ENCODE measurements around the gene RMP24.
"Not testable (repeated sequence)": the region's sequence is repeated elsewhere in the genome, so short reads cannot be mapped to it uniquely, and the experiment has no call there.

The RMP24 gene

DNA sequence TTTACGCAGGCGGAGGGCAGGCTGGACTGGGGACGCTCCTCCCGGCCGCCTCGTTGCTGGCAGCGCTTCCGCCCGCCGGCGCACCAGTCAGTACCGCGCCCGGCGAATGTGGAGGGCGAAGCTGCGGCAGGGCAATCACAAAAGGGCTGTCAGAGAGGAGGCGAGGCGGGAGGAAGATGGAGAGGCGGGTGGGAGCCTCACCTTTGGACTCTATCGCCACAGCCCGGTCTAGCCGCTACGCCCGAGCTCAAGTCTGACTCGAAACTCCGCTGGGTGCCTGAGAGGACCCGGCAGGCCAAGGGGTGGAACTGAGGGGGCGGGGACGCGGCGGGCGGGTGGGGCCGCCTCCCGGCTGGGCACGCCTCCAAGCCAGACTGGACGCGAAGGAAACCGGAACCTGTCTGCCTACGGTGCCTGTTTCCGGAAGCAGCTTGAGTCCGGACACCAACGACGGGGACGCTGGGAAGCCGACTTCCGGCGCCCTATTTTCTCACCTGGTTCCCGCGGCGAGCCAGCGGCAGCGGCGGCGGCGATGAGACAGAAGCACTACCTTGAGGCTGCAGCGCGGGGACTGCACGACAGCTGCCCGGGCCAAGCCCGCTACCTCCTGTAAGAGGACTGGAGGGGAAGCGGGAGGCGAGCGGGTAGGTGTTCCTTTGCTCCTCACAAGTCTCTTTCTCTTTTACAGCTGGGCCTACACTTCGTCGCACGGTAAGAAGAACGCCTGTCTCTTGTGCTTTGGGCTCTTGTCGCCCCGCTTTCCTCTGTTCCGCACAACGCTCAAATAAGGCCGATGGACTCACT lies at the start of gene RMP24:
Gene RMP24, plus strand, starts transcription at position 483 of the 804 bp plus-strand sequence.
- peak; percentile 70 for DNase-seq (ENCODE audit: low spot score)

DNA sequence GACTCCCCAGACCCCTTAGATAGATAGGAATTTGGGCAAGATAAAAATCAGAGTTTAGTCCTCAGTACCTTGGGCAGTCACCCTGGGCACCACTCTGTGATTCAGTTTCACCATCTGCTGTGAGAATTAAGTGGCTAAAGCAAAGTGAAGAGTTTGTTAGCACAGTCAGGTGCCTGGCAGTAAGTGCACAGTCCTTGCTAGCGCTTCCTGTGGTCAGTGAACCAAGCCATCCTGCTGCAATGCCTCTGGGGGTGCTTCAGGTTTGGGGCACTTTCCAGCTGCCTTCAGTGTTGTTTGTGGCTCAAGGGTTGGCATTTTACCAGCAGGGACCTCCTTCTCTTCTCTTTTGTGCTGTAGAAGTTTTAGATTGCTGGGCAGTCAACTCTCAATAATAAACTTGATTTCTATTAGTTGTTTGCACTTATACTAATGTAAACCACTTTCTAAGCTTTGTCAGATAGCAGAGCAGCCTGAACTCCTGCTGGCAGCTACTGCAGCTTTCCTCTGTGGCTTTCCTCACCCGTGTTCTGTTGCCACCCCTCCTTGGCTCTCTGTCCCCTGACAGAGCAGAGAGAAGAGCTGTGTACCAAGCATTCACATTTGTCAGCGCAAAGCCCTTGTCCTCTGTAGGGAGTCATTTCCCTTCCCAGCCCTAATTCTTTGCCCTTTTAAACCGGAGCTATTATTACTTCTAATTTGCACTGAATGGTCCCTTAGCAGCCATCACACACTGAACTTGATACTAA lies 48.4 kb upstream of the RMP24 start:
- no peak for DNase-seq (ENCODE audit: low spot score)

DNA sequence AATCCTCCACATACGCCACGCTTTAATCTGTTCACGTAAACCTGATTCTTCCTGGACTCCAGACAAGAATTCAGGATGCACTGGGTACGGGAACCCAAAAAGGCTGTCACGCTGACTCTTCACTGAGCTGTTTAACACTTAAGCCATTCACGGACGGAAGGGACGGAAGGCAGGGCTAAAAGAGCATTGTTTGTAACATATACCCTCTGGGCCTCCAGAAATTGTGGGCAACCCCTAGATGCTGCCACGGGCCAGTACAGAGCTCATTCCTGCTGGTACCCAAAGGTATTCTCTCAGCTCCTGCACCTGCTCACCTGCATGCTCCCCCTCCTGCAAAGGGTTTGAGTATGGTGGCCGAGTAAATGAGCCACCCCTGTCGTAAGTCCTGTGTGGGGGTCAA lies 45.6 kb upstream of the RMP24 start:
- no peak for DNase-seq (ENCODE audit: low spot score)

- DNase-seq (ENCODE audit: low spot score): no peak
These were observed 45.0 kb upstream of the RMP24 start for GRCh38 chr18:35927430-35927829.

DNA sequence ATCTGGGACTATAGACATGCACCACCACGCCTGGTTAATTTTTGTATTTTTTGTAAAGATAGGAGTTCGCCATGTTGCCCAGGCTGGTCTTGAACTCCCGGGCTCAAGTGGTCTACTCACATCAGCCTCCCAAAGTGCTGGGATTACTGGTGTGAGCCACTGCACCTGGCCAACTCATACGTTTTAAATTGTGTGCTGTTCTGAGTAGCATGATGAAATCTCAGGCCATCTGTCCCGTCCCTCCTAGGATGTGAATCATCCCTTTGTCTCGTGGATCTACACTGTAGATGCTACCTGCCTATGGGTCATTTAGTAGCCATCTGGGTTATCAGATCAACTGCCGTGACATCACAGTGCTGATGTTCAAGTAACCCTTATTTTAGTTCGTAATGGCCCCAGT lies 38.5 kb upstream of the RMP24 start:
- DNase-seq (ENCODE audit: low spot score): no peak

DNA sequence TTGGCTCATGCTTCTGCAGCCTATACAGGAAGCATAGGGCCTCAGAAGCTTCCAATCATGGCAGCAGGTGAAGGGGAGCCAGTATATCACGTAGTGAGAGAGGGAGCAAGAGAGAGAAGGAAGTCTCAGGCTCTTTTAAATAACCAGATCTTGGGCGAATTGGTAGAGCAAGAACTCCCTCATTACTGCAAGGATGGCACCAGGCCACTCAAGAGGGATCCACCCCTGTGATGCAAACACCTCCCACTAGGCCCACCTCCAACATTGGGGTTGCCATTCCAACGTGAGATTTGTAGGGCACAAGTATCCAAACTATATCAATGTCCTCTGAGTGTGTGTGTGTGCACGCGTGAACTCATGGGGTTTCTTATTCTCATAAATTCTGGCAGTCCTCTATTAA lies 37.6 kb upstream of the RMP24 start:
- no peak for DNase-seq (ENCODE audit: low spot score)

DNA sequence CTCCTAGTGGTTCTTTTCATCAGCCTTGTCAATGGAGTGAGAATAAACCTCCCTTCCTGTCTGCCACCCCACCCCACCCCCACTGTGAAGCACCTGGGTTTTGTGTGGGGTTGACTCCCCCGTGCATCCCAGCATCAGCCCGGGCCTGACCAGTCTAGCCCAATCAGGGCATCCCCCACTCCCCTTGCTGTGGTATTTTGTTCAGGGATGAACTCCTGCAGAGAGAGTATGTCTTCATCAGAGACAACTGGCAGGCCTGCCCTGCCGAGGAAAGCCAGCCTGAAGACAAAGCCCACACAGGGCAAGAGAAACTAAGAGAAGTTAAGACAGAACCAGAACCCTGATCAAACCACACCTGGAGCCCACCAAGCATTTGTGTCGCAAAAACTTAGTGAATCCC lies 36.7 kb upstream of the RMP24 start:
- no peak for DNase-seq (ENCODE audit: low spot score)

- no peak for DNase-seq (ENCODE audit: low spot score)
These were observed 35.5 kb upstream of the RMP24 start for GRCh38 chr18:35936951-35937350.

GRCh38 chr18:35938158-35938557 lies 34.3 kb upstream of the RMP24 start:
- no peak for DNase-seq (ENCODE audit: low spot score)

DNA sequence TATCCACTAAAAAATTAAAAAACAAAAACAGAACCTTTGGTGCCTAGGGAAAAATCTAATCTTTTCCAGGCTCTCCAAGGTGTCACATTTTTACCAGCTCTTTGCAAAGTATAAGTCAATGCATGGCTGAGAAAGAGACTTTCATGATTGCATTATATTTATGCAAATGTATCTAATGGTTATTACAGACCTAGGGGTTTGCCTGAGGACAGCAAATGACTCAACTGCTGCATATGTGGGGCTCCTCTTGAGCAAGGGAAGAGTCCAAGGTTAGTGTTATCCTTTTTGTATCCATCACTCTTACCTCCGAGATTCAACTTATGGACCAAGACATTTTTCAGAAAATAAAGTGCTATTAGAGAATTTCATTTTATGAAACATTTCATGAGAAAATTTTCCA lies 33.9 kb upstream of the RMP24 start:
- DNase-seq (ENCODE audit: low spot score): no peak

DNA sequence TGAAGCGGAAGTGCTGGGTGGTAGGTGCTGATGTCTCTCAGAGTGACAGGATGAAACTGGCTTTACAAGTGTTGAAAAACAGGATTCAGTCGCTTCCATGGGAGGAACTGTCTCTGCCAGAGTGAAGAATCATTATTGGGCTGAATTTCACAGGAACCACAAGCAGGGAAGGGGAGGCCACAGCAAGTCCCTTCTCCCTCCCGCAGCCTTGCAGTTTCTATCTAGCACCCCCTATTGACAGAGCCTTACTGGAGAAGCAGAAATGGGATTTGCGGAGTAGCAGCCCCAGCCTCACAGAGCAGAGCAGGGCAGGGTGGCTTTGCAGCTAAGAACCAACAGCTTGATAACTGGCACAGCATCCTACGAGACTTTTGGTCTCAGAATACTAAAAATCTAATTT lies 33.3 kb upstream of the RMP24 start:
- no peak for DNase-seq (ENCODE audit: low spot score)

DNA sequence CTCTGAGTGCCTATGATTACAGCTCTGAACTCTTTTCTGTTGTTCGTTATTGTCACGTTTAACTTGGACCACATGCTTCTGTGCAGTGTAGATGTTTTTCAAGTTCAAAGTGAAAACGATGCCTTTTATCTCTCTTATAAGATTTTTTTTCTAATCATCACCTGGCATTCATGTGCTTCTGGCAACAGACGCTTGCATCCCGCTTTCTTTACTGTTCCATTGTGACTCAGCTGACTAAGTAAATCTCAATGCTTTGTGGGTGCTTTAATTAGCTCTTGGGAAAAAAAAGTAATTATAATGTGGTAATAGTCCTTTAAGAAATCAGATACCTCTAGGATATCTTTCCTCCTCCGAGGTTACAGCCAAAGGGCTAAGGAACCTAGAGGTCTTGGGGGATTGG lies 31.2 kb upstream of the RMP24 start:
- DNase-seq (ENCODE audit: low spot score): no peak

DNA sequence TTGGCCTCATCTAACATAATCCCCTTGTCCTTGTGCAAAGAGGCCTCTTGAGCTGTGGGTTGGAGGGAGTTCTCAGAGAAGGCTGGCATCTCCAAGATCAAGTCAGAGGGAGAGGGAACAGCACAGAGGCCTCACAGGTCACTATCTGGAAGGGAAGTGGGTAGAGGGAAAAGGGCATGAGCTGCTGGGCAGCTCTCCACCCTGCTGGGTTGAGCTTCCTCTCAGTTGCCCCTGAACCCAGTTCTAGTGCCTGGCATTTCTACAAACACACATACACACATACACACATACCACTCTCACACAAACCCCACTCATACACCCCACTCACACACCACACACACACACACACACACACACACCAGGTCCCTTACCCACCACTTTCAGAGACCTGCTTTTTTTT lies 30.3 kb upstream of the RMP24 start:
- DNase-seq (ENCODE audit: low spot score): no peak

- no peak for DNase-seq (ENCODE audit: low spot score)
These were observed 29.8 kb upstream of the RMP24 start for GRCh38 chr18:35942661-35943060.

GRCh38 chr18:35948080-35948479 lies 24.4 kb upstream of the RMP24 start:
- DNase-seq (ENCODE audit: low spot score): no peak

DNA sequence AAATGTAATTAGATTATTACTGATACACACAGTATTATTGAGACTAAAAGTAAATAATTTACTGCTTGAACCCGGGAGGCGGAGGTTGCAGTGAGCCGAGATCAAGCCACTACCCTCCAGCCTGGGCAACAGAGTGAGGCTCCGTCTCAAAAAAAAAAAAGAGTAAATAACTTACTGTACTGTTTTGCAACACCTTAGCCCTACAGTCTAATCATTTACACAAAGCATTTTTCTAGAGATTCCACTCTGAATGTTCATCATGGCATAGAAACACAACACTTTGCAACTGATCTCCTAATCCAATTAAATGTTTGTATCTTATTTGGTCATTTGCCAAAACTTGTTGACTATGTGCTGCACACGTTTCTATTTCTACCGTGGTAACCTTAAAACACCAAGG lies 23.4 kb upstream of the RMP24 start:
- DNase-seq (ENCODE audit: low spot score): no peak

- DNase-seq (ENCODE audit: low spot score): peak; percentile 27
These were observed 22.4 kb upstream of the RMP24 start for GRCh38 chr18:35949903-35950627.

- DNase-seq (ENCODE audit: low spot score): no peak
These were observed 21.9 kb upstream of the RMP24 start for GRCh38 chr18:35950628-35950982.

GRCh38 chr18:35953688-35954087 lies 18.8 kb upstream of the RMP24 start:
- DNase-seq (ENCODE audit: low spot score): no peak

GRCh38 chr18:35956226-35956625 lies 16.3 kb upstream of the RMP24 start:
- no peak for DNase-seq (ENCODE audit: low spot score)

- DNase-seq (ENCODE audit: low spot score): no peak
These were observed 10.2 kb upstream of the RMP24 start for GRCh38 chr18:35962320-35962719.

GRCh38 chr18:35964319-35964718 lies 8.2 kb upstream of the RMP24 start:
- DNase-seq (ENCODE audit: low spot score): no peak

DNA sequence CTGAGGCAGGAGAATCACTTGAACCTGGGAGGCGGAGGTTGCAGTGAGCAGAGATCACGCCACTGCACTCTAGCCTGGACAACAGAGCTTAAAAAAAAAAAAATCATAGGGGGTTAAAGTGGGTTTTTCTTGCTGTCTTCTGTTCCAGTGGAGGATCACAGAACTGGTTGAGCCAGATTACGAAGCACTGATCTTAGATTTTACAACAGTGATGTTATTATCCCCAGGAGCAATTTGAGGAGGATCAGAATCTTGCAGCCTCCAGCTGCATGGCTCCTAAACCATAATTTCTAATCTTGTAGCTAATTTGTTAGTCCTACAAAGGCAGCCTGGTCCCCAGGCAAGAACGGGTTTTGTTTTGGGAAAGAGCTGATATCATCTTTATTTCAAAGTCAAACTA lies 4.6 kb upstream of the RMP24 start:
- not testable (repeated sequence) for DNase-seq (ENCODE audit: low spot score)

Measured in HuH-7.5 (cell line).